Natural killer cell (primary cell): ENCODE results near the gene ZFP69B. TPM values are rescaled to one million over a fixed set of nuclear protein-coding genes. Genes with fewer than 3 reads are reported as not detected.
"Not testable (repeated sequence)": the region's sequence is repeated elsewhere in the genome, so short reads cannot be mapped to it uniquely, and the experiment has no call there.

Experiments
- ATAC-seq, 3 donors: fragments of 150-1000 bp in 2 of 3; fragments of 200-7000 bp in 1 of 3; cut with Tn5 transposase; 1 replicate in 1 of 3; 2 replicates in 2 of 3; pipeline ENCODE4 v1.10.0; 2021; ENCODE audit warnings: mild to moderate bottlenecking in 2 of 3, moderate library complexity in 2 of 3
- DNase-seq, 2 donors: peaks; one replicate each; pipeline versions ENCODE4 v3.0.0 to v3.0.0-alpha.2; 2013 to 2021; ENCODE audit warnings: mixed read lengths in 1 of 2
- H3K27ac ChIP-seq: one replicate; pipeline ENCODE4 v1.5.1; 2013; ENCODE audit warnings: mild to moderate bottlenecking, low read length
- H3K27me3 ChIP-seq: one replicate; pipeline ENCODE4 v1.6.1; 2013; ENCODE audit warnings: low read length; ENCODE audit not compliant: control insufficient read depth, insufficient read depth
- H3K36me3 ChIP-seq: one replicate; pipeline ENCODE4 v1.6.1; 2013; ENCODE audit warnings: low read length; ENCODE audit not compliant: control insufficient read depth, insufficient read depth
- H3K4me1 ChIP-seq: one replicate; pipeline ENCODE4 v1.6.1; 2013; ENCODE audit warnings: low read length; ENCODE audit not compliant: control insufficient read depth, insufficient read depth
- H3K4me3 ChIP-seq: one replicate; pipeline ENCODE4 v1.5.1; 2013; ENCODE audit warnings: low read length
- H3K9me3 ChIP-seq: one replicate; pipeline ENCODE4 v1.6.1; 2013; ENCODE audit warnings: low read length; ENCODE audit not compliant: control insufficient read depth, insufficient read depth
- H3K27ac Mint-ChIP-seq, 2 donors: one replicate each; pipeline ENCODE4 v1.8.0; 2022; ENCODE audit warnings: mild to moderate bottlenecking in 2 of 2, mixed read lengths in 2 of 2, moderate library complexity in 1 of 2
- H3K27me3 Mint-ChIP-seq, 2 donors: one replicate each; pipeline ENCODE4 v1.8.0; 2022; ENCODE audit warnings: low read depth in 2 of 2, mixed read lengths in 2 of 2
- H3K36me3 Mint-ChIP-seq: one replicate; pipeline ENCODE4 v1.8.0; 2022; ENCODE audit warnings: mixed read lengths
- H3K4me1 Mint-ChIP-seq, 2 donors: one replicate each; pipeline ENCODE4 v1.8.0; 2022; ENCODE audit warnings: mixed read lengths in 2 of 2
- H3K4me3 Mint-ChIP-seq: one replicate; pipeline ENCODE4 v1.8.0; 2022; ENCODE audit warnings: mild to moderate bottlenecking, moderate library complexity, mixed read lengths
- H3K9me3 Mint-ChIP-seq, 2 donors: one replicate each; pipeline ENCODE4 v1.8.0; 2022; ENCODE audit warnings: mixed read lengths in 2 of 2
- CTCF ChIP-seq: fragments of 200-600 bp; IDR thresholded peaks from one replicate; pipeline ENCODE4 v1.8.0; 2022; ENCODE audit warnings: antibody characterized with exemption
- WGBS: methylation state at CpG from one replicate; pipeline ENCODE4 v1.1.7; 2013; ENCODE audit warnings: missing lambda C conversion rate; ENCODE audit not compliant: insufficient coverage; 5-methylcytosine and 5-hydroxymethylcytosine counted together
- intact Hi-C: fragments of 100-400 bp; cut with micrococcal nuclease; formaldehyde crosslinking; loops from one replicate; pipeline ENCODE4 v1.14.2; 2022
- total RNA-seq, 4 donors: library from RNA; stranded (reverse); fragments of 120-200 nt in 1 of 4; gene quantifications; one replicate each; pipeline versions ENCODE4 v1.2.3 to v1.2.4, GENCODE V29; 2013 to 2022

ZFP69B gene
- total RNA-seq, 3 donors from 2014 or later (not counting 1 experiment from before 2014, with no cell fraction given): 2.2 to 2.4 (median 2.3) TPM

GRCh38 chr1:40479156-40479555 is 28.9 kb downstream of the ZFP69B start:
- H3K27ac ChIP-seq: no peak overlapping the region
- no peak for DNase-seq
- WGBS: 92% methylated on average over 4 of the region's 4 CpGs
- peak overlapping the region; percentile 42 for H3K4me3 Mint-ChIP-seq
- peaks cover 24 to 28% of the 10 kb centered on the region in 2 donors for H3K4me1 Mint-ChIP-seq
- H3K27ac Mint-ChIP-seq: peak overlapping the region; percentile 60 to 63
- peaks cover 4 to 9% of the 10 kb centered on the region in 2 donors for H3K9me3 Mint-ChIP-seq
- no peaks in the 10 kb centered on the region for H3K27me3 ChIP-seq
- intact Hi-C loops: no loop called here
- H3K27me3 Mint-ChIP-seq: no peaks in the 10 kb centered on the region
- H3K4me1 ChIP-seq: peaks cover 11% of the 10 kb centered on the region
- H3K4me3 ChIP-seq: no peak overlapping the region
- TF ChIP-seq CTCF: no peak
- H3K36me3 Mint-ChIP-seq: peaks cover 19% of the 10 kb centered on the region
- H3K36me3 ChIP-seq: peaks cover 9% of the 10 kb centered on the region
- H3K9me3 ChIP-seq: peaks cover 4% of the 10 kb centered on the region
- ATAC-seq: no peak

GRCh38 chr1:40495315-40495903 is 45.1 kb downstream of the ZFP69B start:
- H3K27me3 Mint-ChIP-seq: no peaks in the 10 kb centered on the region
- peaks cover 12 to 29% of the 10 kb centered on the region in 2 donors for H3K9me3 Mint-ChIP-seq
- no peak overlapping the region for H3K27ac ChIP-seq
- peaks cover 37% of the 10 kb centered on the region for H3K36me3 ChIP-seq
- H3K4me3 ChIP-seq: no peak overlapping the region
- intact Hi-C loops: no loop called here
- 97% methylated on average over 3 of the region's 4 CpGs for WGBS
- ATAC-seq (no peak), DNase-seq (no peak)
- peaks cover 40% of the 10 kb centered on the region for H3K9me3 ChIP-seq
- H3K4me3 Mint-ChIP-seq: no peak overlapping the region
- H3K27me3 ChIP-seq: no peaks in the 10 kb centered on the region
- no peak for TF ChIP-seq CTCF
- H3K27ac Mint-ChIP-seq: no peak overlapping the region
- peaks cover 50% of the 10 kb centered on the region for H3K36me3 Mint-ChIP-seq
- no peaks in the 10 kb centered on the region for H3K4me1 Mint-ChIP-seq
- H3K4me1 ChIP-seq: no peaks in the 10 kb centered on the region

- not testable (repeated sequence) for H3K27ac Mint-ChIP-seq, ATAC-seq, H3K4me3 ChIP-seq, H3K27me3 Mint-ChIP-seq, H3K4me1 ChIP-seq, H3K27ac ChIP-seq, H3K4me3 Mint-ChIP-seq, H3K36me3 ChIP-seq, DNase-seq, H3K27me3 ChIP-seq
- WGBS: 93% methylated on average over 4 of the region's 4 CpGs
- intact Hi-C loops: loop anchor here (10.0 kb wide), 1 partner anchor 48 kb away; the partner anchor contains the start of gene ZFP69B
- peaks cover 6 to 22% of the 10 kb centered on the region in 2 donors for H3K9me3 Mint-ChIP-seq
- H3K9me3 ChIP-seq: peaks cover 63% of the 10 kb centered on the region
- peaks cover 20% of the 10 kb centered on the region for H3K36me3 Mint-ChIP-seq
- peaks cover 3 to 15% of the 10 kb centered on the region in 2 donors for H3K4me1 Mint-ChIP-seq
Measured at GRCh38 chr1:40502651-40503050, 52.4 kb downstream of the ZFP69B start.

- DNase-seq (peak in 1 of 2 donors; percentile 6), ATAC-seq (peak; percentile 42 to 56 (median 52))
- H3K27ac ChIP-seq: peak overlapping the region; percentile 73
- Mint-ChIP-seq H3K4me1 (peaks cover 19 to 21% of the 10 kb centered on the region in 2 donors), H3K27ac (peak overlapping the region; percentile 89 to 94), H3K9me3 (peaks cover 0 to 12% of the 10 kb centered on the region in 2 donors), H3K36me3 (peaks cover 24% of the 10 kb centered on the region), H3K4me3 (peak overlapping the region; percentile 90), H3K27me3 (no peaks in the 10 kb centered on the region)
- 21% methylated on average over 2 of the region's 6 CpGs for WGBS
- peaks cover 12% of the 10 kb centered on the region for H3K4me1 ChIP-seq
- H3K27me3 ChIP-seq: no peaks in the 10 kb centered on the region
- no peaks in the 10 kb centered on the region for H3K36me3 ChIP-seq
- peak overlapping the region; percentile 89 for H3K4me3 ChIP-seq
- no peak for TF ChIP-seq CTCF
- intact Hi-C loops: loop anchor here (2.0 to 10.0 kb wide), 2 partner anchors 23 to 53 kb away; partner anchors contain the start of genes ZFP69B and ZNF684
- peaks cover 28% of the 10 kb centered on the region for H3K9me3 ChIP-seq
Measured at GRCh38 chr1:40507973-40508372, 57.7 kb downstream of the ZFP69B start.
